ENCODE results near the gene OPRPN. TPM values are rescaled to one million over a fixed set of nuclear protein-coding genes. Genes with fewer than 3 reads are reported as not detected.

The OPRPN gene
- total and polyA plus RNA-seq, 2 of the 8 experiments (the other 6 are each of a cell fraction or from before 2014, with no cell fraction given), result not detected

- TF ChIP-seq RFX5 (IDR thresholded peaks at IDR 0.05; ENCODE audit: borderline replicate concordance, low read depth, low read length), result no peak
- TF ChIP-seq CHD2 (IDR thresholded peaks at IDR 0.05; ENCODE audit: low read length), result no peak
- TF ChIP-seq GTF2F1 (IDR thresholded peaks at IDR 0.05; ENCODE audit: borderline replicate concordance, low read depth, low read length), result no peak
- TF ChIP-seq EZH2 (IDR thresholded peaks at IDR 0.05; ENCODE audit: low read depth, low read length, severe bottlenecking), result no peak
- no peak for TF ChIP-seq GABPA (IDR thresholded peaks at IDR 0.05; ENCODE audit: borderline replicate concordance, insufficient read depth, low read length)
- TF ChIP-seq SRF (IDR thresholded peaks at IDR 0.05; ENCODE audit: low read depth, low read length), result no peak
- TF ChIP-seq RAD21 (IDR thresholded peaks at IDR 0.05 in 1 of 2, conservative IDR thresholded peaks at IDR 0.05 in 1 of 2; ENCODE audit: low read depth in 2 of 2, low read length in 2 of 2), result no peak
- TF ChIP-seq SP4 (IDR thresholded peaks at IDR 0.05; ENCODE audit: low read length), result no peak
- TF ChIP-seq HDAC6 (IDR thresholded peaks at IDR 0.05; ENCODE audit: low read depth, low read length), result no peak
- no peak for TF ChIP-seq SUZ12 (IDR thresholded peaks at IDR 0.05; ENCODE audit: low read length)
Observed at GRCh38 chr4:70392057-70392776, 5.5 kb upstream of the OPRPN start (continued).
